Stimulated activated CD8-positive, alpha-beta memory T cell treated with anti-CD3 and anti-CD28 coated beads, Interleukin-15, amount 100 ng/mL, for 1 hour (primary cell): ENCODE measurements around the gene HYCC2.
"Not testable (repeated sequence)": the region's sequence is repeated elsewhere in the genome, so short reads cannot be mapped to it uniquely, and the experiment has no call there.

Source experiments
- DNase-seq: peaks from one replicate; pipeline ENCODE4 v3.0.0-alpha.2; 2020; ENCODE audit warnings: low read depth

The HYCC2 gene

DNA sequence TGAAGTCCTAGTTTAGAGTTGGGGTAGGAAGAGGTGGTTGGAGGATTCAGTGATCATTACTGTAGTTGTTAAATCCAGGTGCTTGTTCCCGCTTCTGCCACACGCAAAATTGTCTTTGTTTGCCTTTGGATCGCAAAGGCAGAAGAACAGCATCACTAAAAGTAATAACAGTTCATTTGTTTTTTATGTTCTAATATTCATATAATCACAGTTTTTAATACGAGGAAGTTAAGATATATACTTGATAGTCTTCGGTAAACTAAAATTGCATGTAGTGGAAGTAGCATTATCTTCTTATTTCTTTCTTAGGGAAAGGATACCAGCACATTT, 695 bp upstream of the HYCC2 start:
- DNase-seq = no peak

DNA sequence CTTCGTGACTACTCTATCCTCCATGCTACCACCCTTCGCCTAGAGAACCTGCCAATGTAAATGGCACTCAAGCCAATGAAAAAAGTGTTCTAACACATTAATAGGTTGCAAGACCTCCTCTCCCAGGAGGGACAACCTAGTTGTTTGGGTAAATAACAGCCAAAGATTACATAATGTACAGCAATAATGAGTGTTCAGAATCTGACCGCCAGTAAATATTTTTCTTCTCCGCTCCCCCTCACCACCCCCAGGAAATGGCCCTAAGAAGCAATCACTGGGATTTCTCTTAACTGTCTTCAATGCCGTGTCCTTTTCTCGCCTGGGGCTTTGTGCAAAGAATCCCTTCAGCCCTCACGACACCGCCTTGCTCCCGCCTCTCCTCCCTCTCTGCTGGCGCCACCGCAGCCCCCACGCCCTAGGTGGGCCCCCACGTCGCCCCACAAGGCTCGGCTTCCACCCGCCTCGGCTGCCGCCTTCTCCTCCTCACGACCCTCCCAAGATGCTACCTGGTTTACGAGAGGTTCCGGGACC, 458 bp downstream of the HYCC2 start:
- no peak for DNase-seq

DNA sequence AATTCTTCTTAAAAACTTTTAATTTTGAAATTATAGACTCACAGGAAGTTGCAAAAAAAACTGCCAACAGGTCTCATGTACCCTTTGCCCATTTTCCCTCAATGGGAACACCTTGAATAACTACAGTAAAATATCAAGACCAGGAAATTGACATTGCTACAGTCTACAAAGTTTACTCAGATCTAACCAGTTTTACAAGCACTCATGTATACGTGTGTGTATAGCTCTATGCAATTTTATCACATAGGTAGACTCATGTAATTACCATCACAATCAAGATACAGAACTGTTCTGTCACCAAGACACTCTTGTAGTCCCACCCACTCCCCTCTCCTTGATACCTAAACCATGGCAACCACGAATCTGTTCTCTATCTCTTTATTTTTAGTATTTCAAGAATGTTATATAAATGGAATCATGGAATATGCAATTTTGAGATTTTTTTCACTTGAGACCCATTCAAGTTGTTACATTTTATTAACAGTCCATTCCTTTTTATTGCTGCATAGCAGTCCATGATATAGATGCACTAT, 6.6 kb downstream of the HYCC2 start:
- no peak for DNase-seq

DNA sequence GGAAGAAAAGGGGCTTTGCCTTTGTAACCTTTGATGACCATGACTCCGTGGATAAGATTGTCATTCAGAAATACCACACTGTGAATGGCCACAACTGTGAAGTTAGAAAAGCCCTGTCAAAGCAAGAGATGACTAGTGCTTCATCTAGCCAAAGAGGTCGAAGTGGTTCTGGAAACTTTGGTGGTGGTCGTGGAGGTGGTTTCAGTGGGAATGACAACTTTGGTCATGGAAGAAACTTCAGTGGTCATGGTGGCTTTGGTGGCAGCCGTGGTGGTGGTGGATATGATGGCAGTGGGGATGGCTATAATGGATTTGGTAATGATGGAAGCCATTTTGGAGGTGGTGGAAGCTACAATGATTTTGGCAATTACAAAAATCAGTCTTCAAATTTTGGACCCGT, 8.0 kb downstream of the HYCC2 start:
- DNase-seq = not testable (repeated sequence)

DNA sequence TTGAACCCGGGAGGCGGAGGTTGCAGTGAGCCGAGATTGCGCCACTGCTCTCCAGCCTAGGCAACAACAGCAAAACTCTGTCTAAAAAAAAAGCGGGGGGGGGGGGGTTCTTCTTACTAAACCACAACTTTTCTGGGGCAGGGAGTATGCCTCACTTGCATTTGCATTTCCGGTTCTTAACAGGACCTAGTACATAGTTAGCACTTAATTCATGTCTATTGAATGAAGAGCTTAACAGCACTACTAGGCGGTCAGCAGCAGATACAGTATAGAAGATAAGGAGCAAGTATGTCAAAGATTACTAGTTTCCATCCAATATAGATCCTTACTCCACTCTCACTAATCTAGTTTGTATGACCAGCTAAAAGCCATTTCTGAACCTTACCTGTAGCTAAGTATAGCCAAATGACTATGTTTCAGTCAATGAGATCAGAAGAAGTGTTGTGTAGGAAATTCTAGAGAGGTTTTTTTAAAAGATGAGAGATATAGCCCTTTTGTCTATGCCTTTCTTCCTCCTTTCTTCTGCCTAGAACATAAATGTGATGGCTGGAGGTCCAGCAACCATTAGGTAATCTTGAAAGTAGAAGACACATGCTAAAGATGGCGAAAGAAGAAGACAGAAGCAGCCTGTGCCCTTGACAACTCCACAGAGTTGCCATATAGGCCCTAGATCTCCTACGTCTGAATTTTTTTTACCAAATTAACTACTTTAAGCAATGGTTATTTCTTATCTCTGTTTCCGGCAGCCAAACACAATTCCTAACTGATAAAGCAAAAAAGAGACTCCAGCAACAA, 11.3 kb downstream of the HYCC2 start:
- DNase-seq = no peak

DNA sequence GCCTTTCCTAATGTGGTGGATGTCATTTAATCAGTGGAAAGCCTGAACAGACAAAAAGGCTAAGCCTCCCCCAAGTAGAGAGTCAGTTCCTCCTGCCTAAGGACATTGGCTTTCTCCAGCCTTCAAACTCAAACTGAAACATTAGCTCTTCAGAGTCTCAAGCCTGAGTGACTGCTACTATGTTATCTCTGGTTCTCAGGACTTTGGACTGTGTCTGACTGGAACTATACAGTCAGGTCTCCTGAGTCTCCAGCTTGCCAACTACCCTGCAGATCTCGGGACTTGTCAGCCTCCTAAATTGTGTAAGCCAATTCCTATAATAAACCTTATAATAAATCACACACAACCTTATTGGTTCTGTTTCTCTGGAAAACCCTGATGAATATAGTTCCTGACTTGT, 12.6 kb downstream of the HYCC2 start:
- no peak for DNase-seq

DNA sequence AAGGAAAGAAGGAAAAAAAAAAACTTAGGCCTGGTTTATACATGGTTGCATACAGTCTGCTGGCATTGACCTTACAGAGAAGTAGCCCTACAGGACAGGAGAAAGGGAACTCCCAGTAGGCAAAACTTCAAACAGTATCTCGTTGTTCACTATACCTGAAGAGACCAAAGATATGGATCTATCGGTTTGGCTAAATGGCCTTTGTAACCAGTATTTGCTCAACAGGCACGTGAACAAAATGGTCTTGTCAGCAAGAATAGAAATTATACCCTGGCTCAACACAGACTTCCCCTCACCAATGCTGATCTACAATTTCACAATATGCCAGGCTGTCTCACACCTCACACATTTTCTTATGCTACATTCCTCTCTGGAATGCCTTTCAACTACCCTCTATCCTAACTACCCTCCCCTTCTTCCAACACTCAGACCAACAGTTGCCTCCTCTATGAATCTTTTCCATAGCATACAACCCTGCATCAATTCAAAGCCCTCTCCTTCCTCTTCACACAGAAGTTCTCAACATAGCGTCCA, 13.7 kb downstream of the HYCC2 start:
- no peak for DNase-seq

DNA sequence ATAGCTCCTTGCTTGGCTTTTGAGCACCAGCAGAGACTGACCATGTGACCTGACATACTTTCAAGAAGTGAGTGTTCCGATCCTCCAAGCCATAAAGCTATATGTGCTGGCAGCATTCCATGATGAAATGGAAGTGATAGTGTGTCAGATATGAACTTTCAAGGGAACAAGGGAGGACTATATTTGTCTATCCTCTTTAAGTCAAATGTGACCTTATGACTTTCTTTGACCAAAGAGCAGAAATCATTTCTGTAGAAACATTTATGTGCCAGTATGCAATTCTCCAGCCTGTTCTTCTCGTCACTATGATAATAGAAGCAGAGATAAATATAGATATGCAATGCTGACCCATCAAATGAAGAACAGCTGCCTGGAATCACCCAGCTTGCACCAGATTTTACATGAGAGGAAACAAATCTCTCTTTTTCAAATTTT, 14.4 kb downstream of the HYCC2 start:
- no peak for DNase-seq

DNA sequence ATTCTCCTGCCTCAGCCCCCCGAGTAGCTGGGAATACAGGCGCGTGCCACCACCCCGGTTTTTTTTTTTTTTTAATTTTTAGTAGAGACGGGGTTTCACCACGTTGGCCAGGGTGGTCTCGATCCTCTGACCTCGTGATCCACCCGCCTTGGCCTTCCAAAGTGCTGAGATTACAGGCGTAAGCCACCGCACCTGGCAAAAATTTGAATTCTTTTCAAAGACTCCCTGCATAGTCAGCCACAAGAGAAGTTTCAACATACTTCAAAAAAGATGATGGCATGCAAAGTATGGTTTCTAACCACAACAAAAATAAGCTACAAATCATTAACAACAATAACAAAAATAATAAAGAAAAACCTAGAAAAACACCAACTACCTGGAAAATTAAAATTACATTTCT, 22.0 kb downstream of the HYCC2 start:
- no peak for DNase-seq

DNA sequence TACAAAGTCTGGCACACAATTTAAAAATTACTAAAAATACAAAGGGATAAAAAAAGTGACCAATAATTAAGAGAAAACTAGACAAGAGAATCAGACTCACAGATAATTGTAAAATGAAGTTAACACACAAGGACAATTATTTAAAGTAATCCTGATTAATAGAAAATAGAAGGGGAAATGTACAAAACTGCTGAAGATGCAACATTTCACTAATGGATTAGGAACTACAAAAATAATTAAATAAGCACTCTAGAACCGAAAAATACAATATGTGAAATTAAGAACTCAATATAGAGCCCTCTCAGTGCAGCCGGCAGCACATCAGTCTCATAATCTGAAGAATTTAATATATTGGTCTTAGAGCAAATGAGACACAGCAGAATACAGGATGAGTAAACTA, 24.6 kb downstream of the HYCC2 start:
- no peak for DNase-seq

DNA sequence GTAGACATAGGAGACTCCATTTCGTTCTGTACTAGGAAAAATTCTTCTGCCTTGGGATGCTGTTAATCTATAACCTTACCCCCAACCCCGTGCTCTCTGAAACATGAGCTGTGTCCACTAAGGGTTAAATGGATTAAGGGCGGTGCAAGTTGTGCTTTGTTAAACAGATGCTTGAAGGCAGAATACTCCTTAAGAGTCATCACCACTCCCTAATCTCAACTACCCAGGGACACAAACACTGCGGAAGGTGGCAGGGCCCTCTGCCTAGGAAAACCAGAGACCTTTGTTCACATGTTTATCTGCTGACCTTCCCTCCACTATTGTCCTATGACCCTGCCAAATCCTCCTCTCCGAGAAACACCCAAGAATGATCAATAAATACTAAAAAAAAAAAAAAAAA, 28.4 kb downstream of the HYCC2 start:
- DNase-seq = not testable (repeated sequence)

DNA sequence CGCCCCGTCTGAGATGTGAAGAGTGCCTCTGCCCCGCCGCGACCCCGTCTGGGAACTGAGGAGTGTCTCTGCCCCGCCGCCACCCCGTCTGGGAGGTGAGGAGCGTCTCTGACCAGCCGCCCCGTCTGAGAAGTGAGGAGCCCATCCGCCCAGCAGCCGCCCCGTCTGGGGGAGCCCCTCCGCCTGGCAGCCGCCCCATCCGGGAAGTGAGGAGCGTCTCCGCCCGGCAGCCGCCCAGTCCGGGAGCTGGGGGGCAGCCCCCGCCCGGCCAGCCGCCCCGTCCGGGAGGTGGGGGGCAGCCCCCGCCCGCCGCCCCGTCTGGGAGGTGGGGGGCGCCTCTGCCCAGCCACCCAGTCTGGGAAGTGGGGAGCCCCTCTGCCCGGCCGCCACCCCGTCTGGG, 29.0 kb downstream of the HYCC2 start:
- not testable (repeated sequence) for DNase-seq

DNA sequence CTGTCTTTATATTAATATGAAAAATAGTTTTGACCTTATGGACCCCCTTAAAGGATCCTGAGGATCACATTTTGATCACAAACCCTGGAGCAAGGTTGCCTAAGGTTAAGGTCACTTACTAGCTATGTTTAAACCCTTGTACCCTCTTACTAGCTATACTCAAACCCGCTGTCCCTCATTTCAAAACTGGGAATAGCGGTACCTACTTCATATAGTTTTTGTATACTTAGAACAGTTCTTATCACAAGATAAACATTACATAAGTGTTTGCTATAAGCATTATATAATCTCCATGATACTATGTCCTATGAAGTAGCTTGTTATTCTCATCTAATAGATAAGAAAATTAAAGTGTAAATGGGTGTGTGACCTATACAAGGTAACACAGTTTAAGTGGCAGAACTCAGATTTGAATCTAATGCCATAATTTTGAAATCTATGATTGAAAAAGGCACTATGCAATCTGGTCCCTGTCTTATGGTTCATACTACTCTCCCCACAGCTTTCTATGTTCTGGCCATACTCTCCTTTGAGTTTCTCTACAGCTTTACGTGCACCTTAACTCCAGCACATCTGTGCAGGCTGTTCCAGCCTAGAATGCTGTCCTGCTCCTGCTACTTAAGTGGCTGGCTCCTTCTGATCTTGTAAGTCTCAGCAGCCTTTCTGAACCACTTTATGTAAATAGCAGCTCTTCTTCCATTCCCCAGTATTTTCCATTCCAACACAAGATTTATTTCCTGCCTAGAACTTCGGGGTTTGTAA, 30.4 kb downstream of the HYCC2 start:
- DNase-seq = no peak

DNA sequence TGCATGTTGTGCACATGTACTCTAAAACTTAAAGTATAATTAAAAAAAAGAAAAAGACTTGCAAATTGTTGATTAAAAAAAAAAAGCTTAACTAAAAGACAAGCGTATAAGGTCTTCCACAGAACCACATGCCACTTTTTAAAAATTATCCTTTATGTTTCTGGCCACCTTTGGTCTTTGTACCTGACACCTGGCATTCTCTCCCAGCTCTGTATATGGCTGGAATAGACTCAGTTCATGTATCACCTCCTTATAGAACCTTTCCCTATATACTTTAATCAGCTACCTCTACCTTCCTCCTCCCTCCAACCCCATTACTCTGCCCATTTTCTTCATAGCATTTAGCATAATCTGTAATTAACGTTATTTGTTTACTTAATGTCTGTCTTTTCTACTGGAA, 32.6 kb downstream of the HYCC2 start:
- no peak for DNase-seq

DNA sequence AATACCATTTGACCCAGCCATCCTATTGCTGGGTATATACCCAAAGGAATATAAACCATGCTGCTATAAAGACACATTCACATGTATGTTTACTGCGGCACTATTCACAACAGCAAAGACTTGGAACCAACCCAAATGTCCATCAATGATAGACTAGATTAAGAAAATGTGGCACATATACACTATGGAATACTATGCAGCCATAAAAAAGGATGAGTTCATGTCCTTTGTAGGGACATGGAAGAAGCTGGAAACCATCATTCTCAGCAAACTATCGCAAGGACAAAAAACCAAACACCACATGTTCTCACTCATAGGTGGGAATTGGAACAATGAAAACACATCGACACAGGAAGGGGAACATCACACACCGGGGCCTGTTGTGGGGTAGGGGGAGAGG, 33.1 kb downstream of the HYCC2 start:
- not testable (repeated sequence) for DNase-seq

DNA sequence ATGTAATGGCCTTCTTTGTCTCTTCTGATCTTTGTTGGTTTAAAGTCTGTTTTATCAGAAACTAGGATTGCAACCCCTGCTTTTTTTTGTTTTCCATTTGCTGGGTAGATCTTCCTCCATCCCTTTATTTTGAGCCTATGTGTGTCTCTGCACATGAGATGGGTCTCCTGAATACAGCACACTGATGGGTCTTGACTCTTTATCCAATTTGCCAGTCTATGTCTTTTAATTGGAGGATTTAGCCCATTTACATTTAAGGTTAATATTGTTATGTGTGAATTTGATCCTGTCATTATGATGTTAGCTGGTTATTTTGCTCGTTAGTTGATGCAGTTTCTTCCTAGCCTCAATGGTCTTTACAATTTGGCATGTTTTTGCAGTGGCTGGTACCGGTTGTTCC, 37.1 kb downstream of the HYCC2 start:
- DNase-seq = not testable (repeated sequence)

DNA sequence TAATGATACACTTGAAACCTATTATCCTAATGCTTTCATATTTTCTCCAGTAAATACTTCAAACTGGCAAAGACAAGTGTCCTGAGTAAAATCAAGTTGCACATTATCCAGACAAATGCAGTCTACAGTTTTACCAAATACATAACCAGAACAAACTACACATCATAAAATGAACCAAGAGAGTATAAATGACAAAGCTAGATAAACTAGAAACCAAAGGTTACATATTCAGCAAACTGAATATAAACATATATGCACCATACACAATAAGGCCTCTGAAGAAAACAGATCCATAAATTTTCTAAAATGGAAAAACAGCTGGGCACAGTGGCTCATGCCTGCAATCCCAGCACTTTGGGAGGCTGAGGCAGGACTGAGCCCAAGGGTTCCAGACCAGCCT, 47.0 kb downstream of the HYCC2 start:
- no peak for DNase-seq

DNA sequence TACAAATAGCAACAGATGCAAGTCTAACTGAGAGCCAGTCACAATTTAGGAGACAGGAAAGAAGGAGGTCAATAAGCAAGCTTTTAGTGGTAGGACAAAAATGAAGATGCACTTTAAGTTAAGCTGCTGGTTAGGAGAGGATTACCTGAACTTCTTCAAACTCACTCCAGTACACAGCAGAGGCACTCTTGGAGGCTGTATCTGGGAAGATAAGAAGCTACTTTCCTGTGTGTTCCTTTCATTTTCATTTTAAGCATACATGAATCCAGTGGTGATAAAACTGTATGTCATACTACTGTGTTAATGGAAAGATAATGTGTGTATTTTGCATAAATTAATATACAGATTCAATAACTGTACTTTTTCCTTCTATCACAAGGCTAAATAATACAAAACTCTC, 49.6 kb downstream of the HYCC2 start:
- no peak for DNase-seq
